ENCODE measurements around the gene GRK4. TPM values are rescaled to one million over a fixed set of nuclear protein-coding genes. Genes with fewer than 3 reads are reported as not detected.
A peak's percentile ranks its signal among the peaks of the same experiment; 100 is the strongest.

GRK4 gene
- total RNA-seq, 1 donor from 2014 or later, result 10.5 TPM

- Mint-ChIP-seq H3K4me1 (ENCODE audit: unreplicated experiment) (no peaks in the 10 kb centered on the region), H3K27ac (ENCODE audit: unreplicated experiment) (no peak overlapping the region), H3K27me3 (ENCODE audit: unreplicated experiment) (peaks cover 34% of the 10 kb centered on the region), H3K9me3 (ENCODE audit: unreplicated experiment) (no peaks in the 10 kb centered on the region), H3K4me3 (ENCODE audit: unreplicated experiment) (no peak overlapping the region), H3K36me3 (ENCODE audit: unreplicated experiment) (no peaks in the 10 kb centered on the region)
- no peak for DNase-seq (ENCODE audit: extremely low spot score, unreplicated experiment)
- TF ChIP-seq, protein P1, sequence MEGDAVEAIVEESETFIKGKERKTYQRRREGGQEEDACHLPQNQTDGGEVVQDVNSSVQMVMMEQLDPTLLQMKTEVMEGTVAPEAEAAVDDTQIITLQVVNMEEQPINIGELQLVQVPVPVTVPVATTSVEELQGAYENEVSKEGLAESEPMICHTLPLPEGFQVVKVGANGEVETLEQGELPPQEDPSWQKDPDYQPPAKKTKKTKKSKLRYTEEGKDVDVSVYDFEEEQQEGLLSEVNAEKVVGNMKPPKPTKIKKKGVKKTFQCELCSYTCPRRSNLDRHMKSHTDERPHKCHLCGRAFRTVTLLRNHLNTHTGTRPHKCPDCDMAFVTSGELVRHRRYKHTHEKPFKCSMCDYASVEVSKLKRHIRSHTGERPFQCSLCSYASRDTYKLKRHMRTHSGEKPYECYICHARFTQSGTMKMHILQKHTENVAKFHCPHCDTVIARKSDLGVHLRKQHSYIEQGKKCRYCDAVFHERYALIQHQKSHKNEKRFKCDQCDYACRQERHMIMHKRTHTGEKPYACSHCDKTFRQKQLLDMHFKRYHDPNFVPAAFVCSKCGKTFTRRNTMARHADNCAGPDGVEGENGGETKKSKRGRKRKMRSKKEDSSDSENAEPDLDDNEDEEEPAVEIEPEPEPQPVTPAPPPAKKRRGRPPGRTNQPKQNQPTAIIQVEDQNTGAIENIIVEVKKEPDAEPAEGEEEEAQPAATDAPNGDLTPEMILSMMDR (IDR thresholded peaks at IDR 0.05), result no peak
Observed at GRCh38 chr4:3062471-3062870, 99.1 kb downstream of the GRK4 start.

DNA sequence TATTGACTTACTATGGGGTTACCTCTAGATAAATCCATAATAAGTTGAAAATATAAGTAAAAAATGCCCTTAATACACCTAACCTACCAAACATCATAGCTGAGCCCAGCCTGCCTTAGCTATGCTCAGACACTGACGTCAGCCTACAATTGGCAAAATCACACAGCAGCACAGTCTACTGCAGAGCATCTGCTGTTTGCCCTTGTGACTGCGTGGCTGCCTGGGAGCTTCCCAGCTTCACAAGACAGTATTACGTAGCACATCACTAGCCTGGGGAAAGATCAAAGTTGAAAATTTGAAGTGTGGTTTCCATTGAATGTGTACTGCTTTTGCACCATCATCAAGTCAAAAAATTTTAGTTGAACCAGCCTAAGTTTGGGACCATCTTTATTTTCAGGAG lies 102.2 kb downstream of the GRK4 start:
- DNase-seq (ENCODE audit: extremely low spot score, unreplicated experiment), result no peak
- H3K9me3 Mint-ChIP-seq (ENCODE audit: unreplicated experiment), result no peaks in the 10 kb centered on the region

GRCh38 chr4:3066836-3067400 lies 103.5 kb downstream of the GRK4 start:
- TF ChIP-seq, protein P1 (IDR thresholded peaks at IDR 0.05), result no peak
- no peaks in the 10 kb centered on the region for H3K9me3 Mint-ChIP-seq (ENCODE audit: unreplicated experiment)
- no peak overlapping the region for H3K27ac Mint-ChIP-seq (ENCODE audit: unreplicated experiment)
- no peak overlapping the region for H3K4me3 Mint-ChIP-seq (ENCODE audit: unreplicated experiment)
- H3K4me1 Mint-ChIP-seq (ENCODE audit: unreplicated experiment), result no peaks in the 10 kb centered on the region
- DNase-seq (ENCODE audit: extremely low spot score, unreplicated experiment), result no peak
- peaks cover 27% of the 10 kb centered on the region for H3K27me3 Mint-ChIP-seq (ENCODE audit: unreplicated experiment)
- no peaks in the 10 kb centered on the region for H3K36me3 Mint-ChIP-seq (ENCODE audit: unreplicated experiment)

More for the DNA sequence above, 102.2 kb downstream of the GRK4 start:
- Mint-ChIP-seq H3K27ac (ENCODE audit: unreplicated experiment) (no peak overlapping the region), H3K4me1 (ENCODE audit: unreplicated experiment) (no peaks in the 10 kb centered on the region), H3K27me3 (ENCODE audit: unreplicated experiment) (peaks cover 27% of the 10 kb centered on the region), H3K4me3 (ENCODE audit: unreplicated experiment) (no peak overlapping the region), H3K36me3 (ENCODE audit: unreplicated experiment) (no peaks in the 10 kb centered on the region)
- TF ChIP-seq, protein P1 (IDR thresholded peaks at IDR 0.05), result no peak

- Mint-ChIP-seq H3K9me3 (ENCODE audit: unreplicated experiment) (no peaks in the 10 kb centered on the region), H3K4me3 (ENCODE audit: unreplicated experiment) (no peak overlapping the region), H3K27me3 (ENCODE audit: unreplicated experiment) (peaks cover 23% of the 10 kb centered on the region), H3K36me3 (ENCODE audit: unreplicated experiment) (no peaks in the 10 kb centered on the region), H3K27ac (ENCODE audit: unreplicated experiment) (no peak overlapping the region), H3K4me1 (ENCODE audit: unreplicated experiment) (no peaks in the 10 kb centered on the region)
- peak; percentile 54 for DNase-seq (ENCODE audit: extremely low spot score, unreplicated experiment)
- TF ChIP-seq, protein P1 (IDR thresholded peaks at IDR 0.05), result no peak
Observed at GRCh38 chr4:3067473-3068001, 104.2 kb downstream of the GRK4 start.

DNA sequence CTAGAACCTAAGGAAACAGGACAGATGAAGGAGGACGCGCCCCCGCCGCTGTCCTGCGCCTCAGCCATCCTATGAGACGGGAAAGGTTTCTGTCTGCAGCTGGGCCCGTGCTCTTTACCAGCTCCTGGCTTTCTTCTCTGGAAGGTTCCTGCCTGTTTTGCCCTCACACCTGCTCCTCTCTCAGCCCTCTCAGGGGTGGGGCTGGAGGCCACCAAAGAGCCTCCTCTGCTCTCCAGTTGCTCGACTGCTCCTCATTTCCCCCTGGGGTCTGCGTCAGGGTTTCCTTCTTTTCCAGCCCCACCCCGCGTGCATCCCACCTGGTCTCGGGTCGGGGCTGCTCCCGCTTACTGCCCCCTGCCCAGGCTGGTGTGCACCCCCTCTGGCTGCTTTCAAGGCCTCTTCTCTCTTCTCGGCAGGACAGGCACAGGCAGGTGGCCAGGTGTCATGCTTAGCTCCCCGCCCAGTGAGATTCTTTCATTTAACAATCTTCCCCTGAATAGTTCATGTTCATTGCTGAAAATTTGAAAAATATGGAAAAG lies 106.4 kb downstream of the GRK4 start:
- Mint-ChIP-seq H3K36me3 (ENCODE audit: unreplicated experiment) (no peaks in the 10 kb centered on the region), H3K4me1 (ENCODE audit: unreplicated experiment) (no peaks in the 10 kb centered on the region), H3K27me3 (ENCODE audit: unreplicated experiment) (peaks cover 13% of the 10 kb centered on the region), H3K27ac (ENCODE audit: unreplicated experiment) (no peak overlapping the region), H3K9me3 (ENCODE audit: unreplicated experiment) (no peaks in the 10 kb centered on the region), H3K4me3 (ENCODE audit: unreplicated experiment) (no peak overlapping the region)
- no peak for DNase-seq (ENCODE audit: extremely low spot score, unreplicated experiment)
- TF ChIP-seq, protein P1 (IDR thresholded peaks at IDR 0.05), result no peak

Measured in osteocyte (in vitro differentiated cells).